ENCODE data around the gene PDHX. TPM values are rescaled to one million over a fixed set of nuclear protein-coding genes. Genes with fewer than 3 reads are reported as not detected.

Gene PDHX
- total RNA-seq, 4 donors from 2014 or later, result 28.7 to 50.1 (median 39.6) TPM

GRCh38 chr11:35010654-35011053 is 94.2 kb downstream of the PDHX start:
- H3K36me3 ChIP-seq, result no peaks in the 10 kb centered on the region
- WGBS, 2 donors (ENCODE audit: low coverage in 1 of 2), result 72 to 95% methylated on average over 5 of the region's 5 CpGs
- TF ChIP-seq CTCF (IDR thresholded peaks at IDR 0.05) (no peak), EP300 (IDR thresholded peaks at IDR 0.05) (no peak), POLR2A (IDR thresholded peaks at IDR 0.05) (no peak), POLR2AphosphoS5 (IDR thresholded peaks at IDR 0.05) (no peak)
- peaks cover 0 to 25% (median 0%) of the 10 kb centered on the region in 3 donors for H3K4me1 ChIP-seq
- no peak overlapping the region for H3K4me3 ChIP-seq
- H3K9me3 ChIP-seq, result no peaks in the 10 kb centered on the region
- ATAC-seq, result no peak
- H3K27ac ChIP-seq, result no peak overlapping the region
- no peaks in the 10 kb centered on the region for H3K27me3 ChIP-seq

- Histone ChIP-seq H3K36me3 (no peaks in the 10 kb centered on the region), H3K4me3 (no peak overlapping the region), H3K4me1 (peaks cover 0 to 25% (median 0%) of the 10 kb centered on the region in 3 donors), H3K9me3 (no peaks in the 10 kb centered on the region), H3K27me3 (no peaks in the 10 kb centered on the region), H3K27ac (no peak overlapping the region)
- TF ChIP-seq CTCF (IDR thresholded peaks at IDR 0.05) (no peak), POLR2AphosphoS5 (IDR thresholded peaks at IDR 0.05) (no peak), POLR2A (IDR thresholded peaks at IDR 0.05) (no peak), EP300 (IDR thresholded peaks at IDR 0.05) (no peak)
- ATAC-seq, result no peak
- WGBS, 2 donors (ENCODE audit: low coverage in 1 of 2), result 89 to 96% methylated on average over 3 to 4 of the region's 4 CpGs
Measured at GRCh38 chr11:35011389-35011788, 95.0 kb downstream of the PDHX start.

DNA sequence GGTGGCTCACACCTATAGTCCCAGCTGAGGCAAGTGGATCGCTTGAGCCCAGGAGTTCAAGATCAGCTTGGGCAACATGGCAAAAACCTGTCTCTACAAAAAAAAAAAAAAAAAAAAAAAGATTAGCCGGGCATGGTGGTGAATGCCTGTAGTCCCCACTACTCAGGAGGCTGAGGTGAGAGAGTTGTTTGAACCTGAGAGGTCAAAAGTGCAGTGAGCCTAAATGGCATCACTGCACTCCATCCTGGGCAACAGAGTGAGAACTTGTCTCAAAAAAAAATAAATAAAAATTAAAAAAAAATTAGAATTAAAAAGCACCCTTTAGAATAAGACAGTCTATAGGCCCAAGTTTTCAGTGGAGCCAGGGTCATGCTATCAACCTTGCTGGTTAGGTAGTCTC is 95.5 kb downstream of the PDHX start:
- Histone ChIP-seq H3K36me3 (no peaks in the 10 kb centered on the region), H3K9me3 (no peaks in the 10 kb centered on the region), H3K4me1 (peaks cover 0 to 25% (median 0%) of the 10 kb centered on the region in 3 donors), H3K27ac (no peak overlapping the region), H3K27me3 (no peaks in the 10 kb centered on the region), H3K4me3 (no peak overlapping the region)
- ATAC-seq, result no peak
- TF ChIP-seq POLR2A (IDR thresholded peaks at IDR 0.05) (no peak), CTCF (IDR thresholded peaks at IDR 0.05) (no peak), POLR2AphosphoS5 (IDR thresholded peaks at IDR 0.05) (no peak), EP300 (IDR thresholded peaks at IDR 0.05) (no peak)
- WGBS, 2 donors (ENCODE audit: low coverage in 1 of 2), result 85% methylated on average over 2 of the region's 2 CpGs; no CpG with 5 or more reads in 1 of the 2 donors

DNA sequence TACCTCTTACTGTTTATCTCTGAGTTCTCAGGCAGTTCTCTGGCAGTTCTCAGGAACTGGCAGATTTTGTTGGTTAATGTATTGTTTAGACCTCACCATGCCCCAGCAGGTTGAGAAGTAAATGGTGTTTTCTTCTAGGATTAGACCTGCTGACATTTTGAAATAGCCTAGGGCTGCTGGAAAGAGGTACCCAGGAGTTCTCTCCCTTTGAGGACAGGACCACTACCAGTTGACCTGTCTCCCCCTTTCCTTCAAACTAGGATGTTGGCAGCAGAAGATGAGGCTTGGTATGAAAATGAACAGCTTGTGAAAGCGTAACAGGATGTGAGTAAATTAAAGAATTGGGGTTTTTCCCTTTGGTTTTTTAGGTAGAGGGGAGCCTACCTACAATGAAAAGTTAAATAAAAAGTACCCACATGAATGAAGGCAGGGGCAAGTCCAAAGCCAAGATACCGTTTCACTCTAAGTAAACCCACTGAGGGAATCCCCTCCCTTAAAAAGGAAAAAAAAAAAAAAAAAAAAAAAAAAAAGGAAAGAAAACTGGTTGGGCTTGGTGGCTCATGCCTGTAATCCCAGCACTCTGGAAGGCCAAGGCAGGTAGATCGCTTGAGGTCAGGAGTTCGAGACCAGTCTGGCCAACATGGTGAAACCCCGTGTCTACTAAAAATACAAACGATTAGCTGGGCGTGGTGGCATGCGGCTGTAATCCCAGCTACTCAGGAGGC is 96.2 kb downstream of the PDHX start:
- Histone ChIP-seq H3K4me1 (peaks cover 0 to 25% (median 0%) of the 10 kb centered on the region in 3 donors), H3K4me3 (no peak overlapping the region), H3K27me3 (no peaks in the 10 kb centered on the region), H3K27ac (no peak overlapping the region), H3K36me3 (no peaks in the 10 kb centered on the region), H3K9me3 (no peaks in the 10 kb centered on the region)
- 92% methylated on average over 8 of the region's 8 CpGs; no CpG with 5 or more reads in 1 of the 2 donors for WGBS, 2 donors (ENCODE audit: low coverage in 1 of 2)
- ATAC-seq, result no peak
- TF ChIP-seq CTCF (IDR thresholded peaks at IDR 0.05) (no peak), EP300 (IDR thresholded peaks at IDR 0.05) (no peak), POLR2AphosphoS5 (IDR thresholded peaks at IDR 0.05) (no peak), POLR2A (IDR thresholded peaks at IDR 0.05) (no peak)

All from gastroesophageal sphincter (tissue), 4 donors.